ENCODE data around the gene PARS2.

PARS2 gene

GRCh38 chr1:54810153-54810942 is 46.0 kb upstream of the PARS2 start:
- FAIRE-seq (no peak), DNase-seq (ENCODE audit: insufficient read length, low spot score) (peak; percentile 91)
- TF ChIP-seq CTCF (IDR thresholded peaks at IDR 0.05; ENCODE audit: insufficient read depth, missing control alignments): peak; percentile 89

- TF ChIP-seq CTCF (IDR thresholded peaks at IDR 0.05; ENCODE audit: insufficient read depth, missing control alignments): no peak
- FAIRE-seq: no peak
- DNase-seq (ENCODE audit: insufficient read length, low spot score): no peak
Measured at GRCh38 chr1:54809496-54810074, 45.3 kb upstream of the PARS2 start.

- peak; percentile 2 for TF ChIP-seq CTCF (IDR thresholded peaks at IDR 0.05; ENCODE audit: insufficient read depth, missing control alignments)
- DNase-seq (ENCODE audit: insufficient read length, low spot score): no peak
- no peak for FAIRE-seq
Measured at GRCh38 chr1:54808443-54809207, 44.3 kb upstream of the PARS2 start.

GRCh38 chr1:54807756-54808155 is 43.4 kb upstream of the PARS2 start:
- FAIRE-seq: no peak
- DNase-seq (ENCODE audit: insufficient read length, low spot score): no peak
- no peak for TF ChIP-seq CTCF (IDR thresholded peaks at IDR 0.05; ENCODE audit: insufficient read depth, missing control alignments)

- DNase-seq (ENCODE audit: insufficient read length, low spot score) (no peak), FAIRE-seq (no peak)
- no peak for TF ChIP-seq CTCF (IDR thresholded peaks at IDR 0.05; ENCODE audit: insufficient read depth, missing control alignments)
Measured at GRCh38 chr1:54806931-54807611, 42.7 kb upstream of the PARS2 start.

- FAIRE-seq (no peak), DNase-seq (ENCODE audit: insufficient read length, low spot score) (no peak)
- no peak for TF ChIP-seq CTCF (IDR thresholded peaks at IDR 0.05; ENCODE audit: insufficient read depth, missing control alignments)
Measured at GRCh38 chr1:54805981-54806381, 41.7 kb upstream of the PARS2 start.
